ENCODE results near the gene KRT33B. TPM values are rescaled to one million over a fixed set of nuclear protein-coding genes. Genes with fewer than 3 reads are reported as not detected.

The KRT33B gene
- total and polyA plus RNA-seq, 12 donors, result not detected

GRCh38 chr17:41328207-41328606 lies 41.4 kb downstream of the KRT33B start:
- Histone ChIP-seq H3K27ac (no peak overlapping the region), H3K27me3 (no peaks in the 10 kb centered on the region), H3K9me3 (replicated peaks in 1 of 3) (no peaks in the 10 kb centered on the region), H3K4me1 (replicated peaks in 1 of 2) (no peaks in the 10 kb centered on the region), H3K36me3 (replicated peaks in 1 of 2) (no peaks in the 10 kb centered on the region), H3K4me3 (no peak overlapping the region)
- intact Hi-C loops (cut with DNase I), result loop anchor here in 1 of 2 donors (10.0 kb wide), 2 partner anchors 327 to 423 kb away; no protein-coding TSS in a partner anchor
- 80 to 100% (median 87%) methylated on average over 2 to 7 of the region's 7 CpGs for WGBS, 4 donors
- DNase-seq, result no peak
- TF ChIP-seq CTCF (IDR thresholded peaks at IDR 0.05) (no peak), POLR2A (IDR thresholded peaks at IDR 0.05) (no peak)

GRCh38 chr17:41327411-41328120 lies 42.0 kb downstream of the KRT33B start:
- Histone ChIP-seq H3K4me3 (no peak overlapping the region), H3K27ac (no peak overlapping the region), H3K4me1 (replicated peaks in 1 of 2) (no peaks in the 10 kb centered on the region), H3K9me3 (replicated peaks in 1 of 3) (no peaks in the 10 kb centered on the region), H3K36me3 (replicated peaks in 1 of 2) (no peaks in the 10 kb centered on the region), H3K27me3 (no peaks in the 10 kb centered on the region)
- no peak for DNase-seq
- no peak for TF ChIP-seq CTCF (IDR thresholded peaks at IDR 0.05)
- TF ChIP-seq POLR2A (IDR thresholded peaks at IDR 0.05), result no peak
- intact Hi-C loops (cut with DNase I), result loop anchor here in 1 of 2 donors (10.0 kb wide), 2 partner anchors 327 to 423 kb away; no protein-coding TSS in a partner anchor
- 78 to 95% (median 87%) methylated on average over 4 to 8 of the region's 8 CpGs for WGBS, 4 donors

GRCh38 chr17:41326173-41327145 lies 43.2 kb downstream of the KRT33B start:
- no peaks in the 10 kb centered on the region for H3K36me3 ChIP-seq (replicated peaks in 1 of 2)
- H3K27me3 ChIP-seq, result no peaks in the 10 kb centered on the region
- no peaks in the 10 kb centered on the region for H3K9me3 ChIP-seq (replicated peaks in 1 of 3)
- no peak overlapping the region for H3K27ac ChIP-seq
- DNase-seq, result no peak
- no peak overlapping the region for H3K4me3 ChIP-seq
- intact Hi-C loops (cut with DNase I), result loop anchor here in 1 of 2 donors (10.0 kb wide), 2 partner anchors 328 to 422 kb away; no protein-coding TSS in a partner anchor
- 83 to 91% (median 87%) methylated on average over 8 to 18 of the region's 18 CpGs for WGBS, 4 donors
- TF ChIP-seq CTCF (IDR thresholded peaks at IDR 0.05) (no peak), POLR2A (IDR thresholded peaks at IDR 0.05) (no peak)
- no peaks in the 10 kb centered on the region for H3K4me1 ChIP-seq (replicated peaks in 1 of 2)

- Histone ChIP-seq H3K4me3 (no peak overlapping the region), H3K36me3 (replicated peaks in 1 of 2) (no peaks in the 10 kb centered on the region), H3K27ac (no peak overlapping the region), H3K9me3 (replicated peaks in 1 of 3) (no peaks in the 10 kb centered on the region), H3K27me3 (no peaks in the 10 kb centered on the region), H3K4me1 (replicated peaks in 1 of 2) (no peaks in the 10 kb centered on the region)
- 87 to 100% (median 93%) methylated on average over 2 to 6 of the region's 6 CpGs; no CpG with 5 or more reads in 1 of the 4 donors for WGBS, 4 donors
- no peak for DNase-seq
- TF ChIP-seq CTCF (IDR thresholded peaks at IDR 0.05), result no peak
- no peak for TF ChIP-seq POLR2A (IDR thresholded peaks at IDR 0.05)
- intact Hi-C loops (cut with DNase I), result loop anchor here in 1 of 2 donors (10.0 kb wide), 2 partner anchors 329 to 421 kb away; no protein-coding TSS in a partner anchor
These were observed 44.0 kb downstream of the KRT33B start for GRCh38 chr17:41325611-41326010.

Measured in adrenal gland (tissue), 12 donors.